ENCODE measurements around the gene CENPQ. TPM values are rescaled to one million over a fixed set of nuclear protein-coding genes. Genes with fewer than 3 reads are reported as not detected.

CENPQ gene, protein sequence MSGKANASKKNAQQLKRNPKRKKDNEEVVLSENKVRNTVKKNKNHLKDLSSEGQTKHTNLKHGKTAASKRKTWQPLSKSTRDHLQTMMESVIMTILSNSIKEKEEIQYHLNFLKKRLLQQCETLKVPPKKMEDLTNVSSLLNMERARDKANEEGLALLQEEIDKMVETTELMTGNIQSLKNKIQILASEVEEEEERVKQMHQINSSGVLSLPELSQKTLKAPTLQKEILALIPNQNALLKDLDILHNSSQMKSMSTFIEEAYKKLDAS
- 5.0 to 5.9 TPM (median 5.4 TPM) in 3 replicates for total RNA-seq

DNA sequence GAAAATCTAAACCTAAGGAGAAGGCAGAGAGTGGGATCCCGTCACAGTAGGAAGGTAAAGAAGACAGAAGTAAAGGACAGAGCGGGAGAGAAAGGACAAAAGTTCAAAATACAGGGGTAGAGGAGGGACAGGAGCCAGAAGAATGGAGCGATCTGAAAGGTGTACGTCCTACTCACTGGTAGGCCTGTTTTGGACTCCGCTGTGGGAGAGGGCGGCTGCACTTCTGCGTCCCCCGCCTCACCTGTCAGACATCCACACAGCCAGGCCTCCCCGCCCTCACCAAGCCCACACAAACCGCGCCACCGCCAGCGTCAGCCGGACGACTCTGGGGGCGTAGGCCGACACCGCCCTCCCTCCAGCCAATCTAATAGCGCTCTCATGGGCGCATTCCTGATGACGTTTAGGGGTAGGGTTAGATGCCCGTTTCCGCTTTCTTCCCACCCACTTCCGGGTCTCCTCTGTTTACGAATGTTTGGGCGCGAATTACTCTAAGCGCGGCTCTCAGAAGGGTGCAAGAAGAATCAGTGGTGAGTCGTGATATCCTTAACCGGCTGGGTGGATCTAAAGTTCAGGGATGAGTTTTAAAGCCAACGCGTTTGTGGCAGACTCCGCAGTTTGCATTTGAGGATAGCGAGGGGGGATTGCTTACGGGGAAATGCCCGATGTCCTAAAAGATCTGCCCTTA lies at the start of gene CENPQ, which contains the start of gene MMUT:
Gene CENPQ (plus strand): TSS at position 444 of the 685 bp plus-strand sequence. CDS start 6,807 bp downstream, outside the sequence.
Gene MMUT (minus strand): TSS at position 327 of the 685 bp plus-strand sequence. CDS start 3,787 bp downstream, outside the sequence.
- peak within 1 kb of the TSS; percentile 97 for H3K27ac Mint-ChIP-seq
- peak within 1 kb of the TSS; percentile 99 for H3K4me3 Mint-ChIP-seq
- DNase-seq (ENCODE audit: low spot score in 2 of 2, unreplicated experiment in 2 of 2) = peak; percentile 82 to 89
- peaks cover 24% of the 10 kb centered on the region for H3K4me1 Mint-ChIP-seq
- no peaks in the 10 kb centered on the region for H3K27me3 Mint-ChIP-seq (ENCODE audit: low read depth)
- TF ChIP-seq, protein P1, sequence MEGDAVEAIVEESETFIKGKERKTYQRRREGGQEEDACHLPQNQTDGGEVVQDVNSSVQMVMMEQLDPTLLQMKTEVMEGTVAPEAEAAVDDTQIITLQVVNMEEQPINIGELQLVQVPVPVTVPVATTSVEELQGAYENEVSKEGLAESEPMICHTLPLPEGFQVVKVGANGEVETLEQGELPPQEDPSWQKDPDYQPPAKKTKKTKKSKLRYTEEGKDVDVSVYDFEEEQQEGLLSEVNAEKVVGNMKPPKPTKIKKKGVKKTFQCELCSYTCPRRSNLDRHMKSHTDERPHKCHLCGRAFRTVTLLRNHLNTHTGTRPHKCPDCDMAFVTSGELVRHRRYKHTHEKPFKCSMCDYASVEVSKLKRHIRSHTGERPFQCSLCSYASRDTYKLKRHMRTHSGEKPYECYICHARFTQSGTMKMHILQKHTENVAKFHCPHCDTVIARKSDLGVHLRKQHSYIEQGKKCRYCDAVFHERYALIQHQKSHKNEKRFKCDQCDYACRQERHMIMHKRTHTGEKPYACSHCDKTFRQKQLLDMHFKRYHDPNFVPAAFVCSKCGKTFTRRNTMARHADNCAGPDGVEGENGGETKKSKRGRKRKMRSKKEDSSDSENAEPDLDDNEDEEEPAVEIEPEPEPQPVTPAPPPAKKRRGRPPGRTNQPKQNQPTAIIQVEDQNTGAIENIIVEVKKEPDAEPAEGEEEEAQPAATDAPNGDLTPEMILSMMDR (IDR thresholded peaks at IDR 0.05; ENCODE audit: unreplicated experiment) = no peak
- H3K9me3 Mint-ChIP-seq = no peaks in the 10 kb centered on the region
- H3K36me3 Mint-ChIP-seq = peaks cover 7% of the 10 kb centered on the region

DNA sequence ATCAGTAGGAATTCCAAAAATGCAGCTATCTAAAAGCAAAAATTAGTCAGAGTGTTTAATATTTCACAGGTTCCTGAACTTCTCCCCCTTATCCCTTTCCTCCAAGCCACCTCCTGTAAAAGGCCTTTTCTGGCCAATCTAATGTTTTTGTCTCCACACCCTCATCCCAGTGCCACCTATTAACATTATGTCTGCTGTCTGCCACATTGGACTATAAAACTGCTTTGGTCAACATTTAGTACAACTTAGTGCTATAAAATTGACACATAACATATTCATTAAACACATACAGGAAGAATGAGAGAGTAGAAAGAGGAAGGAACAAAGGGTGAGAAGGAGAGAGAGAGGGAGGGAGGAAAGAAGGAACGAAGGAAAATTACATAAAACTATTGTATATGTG lies 47.8 kb upstream of the CENPQ start:
- H3K9me3 Mint-ChIP-seq = no peaks in the 10 kb centered on the region
- H3K36me3 Mint-ChIP-seq = no peaks in the 10 kb centered on the region
- H3K4me3 Mint-ChIP-seq = no peak overlapping the region
- DNase-seq (ENCODE audit: low spot score in 2 of 2, unreplicated experiment in 2 of 2) = no peak
- H3K4me1 Mint-ChIP-seq = peaks cover 8% of the 10 kb centered on the region
- H3K27ac Mint-ChIP-seq = no peak overlapping the region
- H3K27me3 Mint-ChIP-seq (ENCODE audit: low read depth) = peaks cover 7% of the 10 kb centered on the region
- TF ChIP-seq, protein P1 (IDR thresholded peaks at IDR 0.05; ENCODE audit: unreplicated experiment) = no peak

DNA sequence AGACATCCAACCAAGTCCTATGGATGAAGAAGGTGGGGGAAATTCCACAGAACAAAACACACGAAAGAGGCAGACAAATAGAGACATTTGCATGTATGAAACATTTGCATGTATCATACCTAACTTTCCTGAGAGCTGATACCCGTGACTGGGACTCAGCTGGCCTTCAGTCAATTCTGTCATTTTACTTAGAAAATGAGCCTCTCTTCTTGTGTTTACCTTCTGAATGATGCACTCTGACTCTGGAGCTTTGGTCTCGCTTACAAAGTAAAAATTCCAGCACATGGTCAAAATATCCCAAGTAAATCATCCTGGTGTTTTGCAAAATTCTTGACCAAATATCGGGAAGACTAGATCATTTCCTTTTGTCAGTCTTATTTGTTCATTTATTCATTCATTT lies 47.0 kb upstream of the CENPQ start:
- Mint-ChIP-seq H3K27ac (no peak overlapping the region), H3K4me3 (no peak overlapping the region), H3K27me3 (ENCODE audit: low read depth) (peaks cover 7% of the 10 kb centered on the region), H3K9me3 (no peaks in the 10 kb centered on the region), H3K36me3 (no peaks in the 10 kb centered on the region), H3K4me1 (peaks cover 8% of the 10 kb centered on the region)
- no peak for DNase-seq (ENCODE audit: low spot score in 2 of 2, unreplicated experiment in 2 of 2)
- TF ChIP-seq, protein P1 (IDR thresholded peaks at IDR 0.05; ENCODE audit: unreplicated experiment) = no peak

DNA sequence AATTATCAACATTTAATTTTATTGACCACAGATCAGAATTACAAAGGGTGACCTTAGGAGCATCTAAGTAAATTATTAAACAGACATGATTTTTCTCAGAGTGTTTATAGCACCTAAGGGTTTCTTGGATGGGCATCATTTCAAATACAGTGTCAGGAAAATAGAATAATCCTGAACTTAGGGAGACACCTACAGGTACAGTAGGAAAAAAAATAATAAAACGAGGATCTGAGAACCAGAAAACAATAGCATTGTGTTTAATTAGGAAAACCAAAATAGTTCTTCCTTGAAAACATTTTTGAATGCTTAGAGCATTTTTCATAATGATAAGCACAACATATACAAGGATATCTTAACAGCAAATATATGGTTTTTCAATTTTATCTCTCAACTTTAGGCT lies 39.4 kb upstream of the CENPQ start:
- H3K36me3 Mint-ChIP-seq = peaks cover 2% of the 10 kb centered on the region
- no peak overlapping the region for H3K27ac Mint-ChIP-seq
- TF ChIP-seq, protein P1 (IDR thresholded peaks at IDR 0.05; ENCODE audit: unreplicated experiment) = no peak
- peaks cover 3% of the 10 kb centered on the region for H3K9me3 Mint-ChIP-seq
- H3K4me3 Mint-ChIP-seq = no peak overlapping the region
- H3K4me1 Mint-ChIP-seq = peaks cover 2% of the 10 kb centered on the region
- H3K27me3 Mint-ChIP-seq (ENCODE audit: low read depth) = no peaks in the 10 kb centered on the region
- no peak for DNase-seq (ENCODE audit: low spot score in 2 of 2, unreplicated experiment in 2 of 2)

DNA sequence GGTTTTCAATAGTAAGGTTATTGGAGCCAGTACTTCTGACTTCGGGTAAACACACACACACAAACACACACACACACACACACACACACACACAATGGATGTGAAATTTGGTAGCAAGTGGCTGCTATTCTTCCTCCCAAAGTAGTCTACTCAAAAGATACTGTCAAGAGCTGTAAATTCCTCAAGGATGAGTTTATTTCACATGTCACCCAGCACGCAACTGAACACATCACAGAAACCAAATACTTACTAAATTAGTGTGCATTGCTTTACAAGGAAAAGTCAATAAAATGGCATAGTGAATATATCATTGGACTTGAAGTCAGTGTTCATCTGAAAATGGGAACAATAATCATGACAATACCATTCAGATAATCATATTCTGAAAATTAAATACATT lies 33.0 kb upstream of the CENPQ start:
- Mint-ChIP-seq H3K4me3 (no peak overlapping the region), H3K4me1 (no peaks in the 10 kb centered on the region), H3K27ac (no peak overlapping the region), H3K36me3 (peaks cover 21% of the 10 kb centered on the region), H3K27me3 (ENCODE audit: low read depth) (no peaks in the 10 kb centered on the region), H3K9me3 (peaks cover 3% of the 10 kb centered on the region)
- TF ChIP-seq, protein P1 (IDR thresholded peaks at IDR 0.05; ENCODE audit: unreplicated experiment) = no peak
- no peak for DNase-seq (ENCODE audit: low spot score in 2 of 2, unreplicated experiment in 2 of 2)

Measured in mesothelial cell of epicardium (in vitro differentiated cells).